ENCODE data around the gene LOC101059915.

DNA sequence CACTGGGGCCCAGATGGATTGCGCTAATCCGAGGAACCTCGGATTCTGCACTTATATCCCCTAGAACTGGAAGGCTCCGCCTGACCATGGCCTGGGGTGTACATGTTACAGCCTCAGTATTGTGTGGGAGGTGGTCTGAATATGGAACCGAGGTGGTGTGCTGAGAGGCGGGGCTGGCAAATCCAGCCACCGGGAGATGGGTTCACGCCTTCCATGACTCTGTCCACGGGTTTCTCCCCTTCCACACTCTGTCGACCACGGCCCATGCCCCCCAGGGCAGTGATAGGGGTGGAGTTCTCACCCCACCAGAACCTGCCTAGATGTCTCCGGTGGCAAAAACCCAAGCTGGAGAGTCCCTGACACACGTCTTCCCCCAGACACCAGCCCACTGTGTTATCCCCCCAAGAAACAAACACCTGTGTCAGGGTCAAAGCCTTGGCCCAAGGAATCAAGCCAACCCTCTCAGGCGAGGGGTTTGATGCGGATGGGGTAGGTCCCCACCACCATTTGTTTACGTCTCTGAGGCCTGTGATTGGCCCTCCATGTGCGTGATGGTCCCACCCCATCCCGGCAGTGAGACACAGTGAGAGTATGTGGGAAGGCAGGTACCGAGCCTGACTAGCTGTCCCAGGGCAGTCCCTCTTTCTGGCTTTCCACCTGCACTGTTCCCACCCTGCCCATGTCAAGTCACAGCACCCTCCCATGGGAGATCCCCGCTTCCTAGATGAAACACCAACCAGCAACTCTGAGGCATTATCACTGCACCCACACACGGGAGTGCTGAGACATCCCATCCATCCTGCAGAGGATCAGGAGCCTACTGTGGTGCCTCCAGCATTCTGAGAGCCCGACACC, 6.6 kb upstream of the LOC101059915 start:
- TF ChIP-seq, protein P1, sequence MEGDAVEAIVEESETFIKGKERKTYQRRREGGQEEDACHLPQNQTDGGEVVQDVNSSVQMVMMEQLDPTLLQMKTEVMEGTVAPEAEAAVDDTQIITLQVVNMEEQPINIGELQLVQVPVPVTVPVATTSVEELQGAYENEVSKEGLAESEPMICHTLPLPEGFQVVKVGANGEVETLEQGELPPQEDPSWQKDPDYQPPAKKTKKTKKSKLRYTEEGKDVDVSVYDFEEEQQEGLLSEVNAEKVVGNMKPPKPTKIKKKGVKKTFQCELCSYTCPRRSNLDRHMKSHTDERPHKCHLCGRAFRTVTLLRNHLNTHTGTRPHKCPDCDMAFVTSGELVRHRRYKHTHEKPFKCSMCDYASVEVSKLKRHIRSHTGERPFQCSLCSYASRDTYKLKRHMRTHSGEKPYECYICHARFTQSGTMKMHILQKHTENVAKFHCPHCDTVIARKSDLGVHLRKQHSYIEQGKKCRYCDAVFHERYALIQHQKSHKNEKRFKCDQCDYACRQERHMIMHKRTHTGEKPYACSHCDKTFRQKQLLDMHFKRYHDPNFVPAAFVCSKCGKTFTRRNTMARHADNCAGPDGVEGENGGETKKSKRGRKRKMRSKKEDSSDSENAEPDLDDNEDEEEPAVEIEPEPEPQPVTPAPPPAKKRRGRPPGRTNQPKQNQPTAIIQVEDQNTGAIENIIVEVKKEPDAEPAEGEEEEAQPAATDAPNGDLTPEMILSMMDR (IDR thresholded peaks at IDR 0.05; ENCODE audit: insufficient read depth, low read length, poor library complexity, severe bottlenecking): no peak
- no peak for TF ChIP-seq EZH2phosphoT487 (conservative IDR thresholded peaks at IDR 0.05; ENCODE audit: low read length)

Measured in SU-DHL-6 (cell line).